Loucy (cell line): ENCODE measurements around the gene ANO6.
A peak's percentile ranks its signal among the peaks of the same experiment; 100 is the strongest.

Source experiments
- H2AFZ ChIP-seq: fragments of 200-600 bp; sonication (generic); 2 replicates; pipeline ENCODE4 v1.6.0; 2016; ENCODE audit warnings: antibody characterized with exemption, mild to moderate bottlenecking, low read length, moderate library complexity
- H3F3A ChIP-seq: fragments of 200-600 bp; 2 replicates; pipeline ENCODE4 v1.6.0; 2016; ENCODE audit warnings: antibody characterized with exemption, low read depth, mild to moderate bottlenecking
- H3K27me3 ChIP-seq: fragments of 200-600 bp; sonication (generic); 2 replicates; pipeline ENCODE4 v1.6.1; 2014; ENCODE audit warnings: low read length, mild to moderate bottlenecking; ENCODE audit not compliant: insufficient read depth, poor library complexity, severe bottlenecking
- H3K36me3 ChIP-seq: fragments of 200-600 bp; sonication (generic); 2 replicates; pipeline ENCODE4 v1.6.1; 2016; ENCODE audit warnings: low read length; ENCODE audit not compliant: insufficient read depth
- H3K4me1 ChIP-seq: fragments of 200-600 bp; sonication (generic); 2 replicates; pipeline ENCODE4 v1.5.1; 2014; ENCODE audit warnings: low read length, mild to moderate bottlenecking; ENCODE audit not compliant: insufficient read depth, poor library complexity, severe bottlenecking
- H3K4me2 ChIP-seq: fragments of 200-600 bp; sonication (generic); 2 replicates; pipeline ENCODE4 v1.6.0; 2014; ENCODE audit warnings: antibody characterized with exemption, low read length, low read depth, mild to moderate bottlenecking; ENCODE audit not compliant: poor library complexity, severe bottlenecking
- H3K4me3 ChIP-seq: fragments of 200-600 bp; sonication (generic); 2 replicates; pipeline ENCODE4 v1.5.1; 2014; ENCODE audit warnings: low read length, mild to moderate bottlenecking, mixed read lengths; ENCODE audit not compliant: poor library complexity, severe bottlenecking
- H3K79me2 ChIP-seq: fragments of 200-600 bp; sonication (generic); 2 replicates; pipeline ENCODE4 v1.6.1; 2014; ENCODE audit warnings: low read length; ENCODE audit not compliant: insufficient read depth
- H3K9ac ChIP-seq: fragments of 200-600 bp; sonication (generic); 2 replicates; pipeline ENCODE4 v1.6.0; 2014; ENCODE audit warnings: mild to moderate bottlenecking, low read depth, low read length, moderate library complexity; ENCODE audit not compliant: poor library complexity, severe bottlenecking
- H3K9me2 ChIP-seq: fragments of 200-600 bp; sonication (generic); replicated peaks from 2 replicates; pipeline ENCODE4 v1.6.1; 2016; ENCODE audit warnings: low read depth, low read length, mixed read lengths
- H3K9me3 ChIP-seq: fragments of 200-600 bp; sonication (generic); 2 replicates; pipeline ENCODE4 v1.6.1; 2014; ENCODE audit warnings: mild to moderate bottlenecking, antibody characterized with exemption, low read length, low read depth; ENCODE audit not compliant: insufficient read depth
- H4K20me1 ChIP-seq: fragments of 200-600 bp; sonication (generic); 2 replicates; pipeline ENCODE4 v1.6.0; 2014; ENCODE audit warnings: antibody characterized with exemption, low read length, mild to moderate bottlenecking; ENCODE audit not compliant: insufficient read depth, poor library complexity, severe bottlenecking
- CTCF ChIP-seq: fragments of 200-600 bp; sonication (generic); conservative IDR thresholded peaks from 2 replicates; pipeline ENCODE4 v1.5.1; 2014; ENCODE audit warnings: mild to moderate bottlenecking, antibody characterized with exemption, low read length
- EZH2phosphoT487 ChIP-seq: fragments of 200-600 bp; IDR thresholded peaks from 2 replicates; pipeline ENCODE4 v1.6.1; 2018; ENCODE audit warnings: antibody characterized with exemption, mild to moderate bottlenecking, moderate library complexity, borderline replicate concordance

Gene ANO6

GRCh38 chr12:45215419-45216229 lies at the start of gene ANO6:
Gene ANO6, plus strand, starts transcription at chr12:45216095. Its CDS starts 227 bp downstream, at chr12:45216322.
- H3F3A ChIP-seq: no peaks in the 10 kb centered on the region
- H3K9me2 ChIP-seq: no peaks in the 10 kb centered on the region
- no peaks in the 10 kb centered on the region for H3K27me3 ChIP-seq
- peak within 1 kb of the TSS; percentile 79 for H3K4me3 ChIP-seq
- TF ChIP-seq CTCF (peak; percentile 48), EZH2phosphoT487 (no peak)
- peak within 1 kb of the TSS; percentile 87 for H3K4me2 ChIP-seq
- no peaks in the 10 kb centered on the region for H3K36me3 ChIP-seq
- H4K20me1 ChIP-seq: peaks cover 40% of the 10 kb centered on the region
- no peaks in the 10 kb centered on the region for H3K9me3 ChIP-seq
- peak within 1 kb of the TSS; percentile 82 for H3K9ac ChIP-seq
- peaks cover 41% of the 10 kb centered on the region for H3K4me1 ChIP-seq
- H3K79me2 ChIP-seq: peaks cover 56% of the 10 kb centered on the region
- H2AFZ ChIP-seq: peak within 1 kb of the TSS; percentile 87

GRCh38 chr12:45168976-45169375 lies 46.9 kb upstream of the ANO6 start:
- Histone ChIP-seq H3K9me3 (no peaks in the 10 kb centered on the region), H3K4me2 (no peak overlapping the region), H3K36me3 (no peaks in the 10 kb centered on the region), H3K79me2 (no peaks in the 10 kb centered on the region), H3K9me2 (no peaks in the 10 kb centered on the region), H3K4me1 (no peaks in the 10 kb centered on the region), H2AFZ (no peak overlapping the region), H3K27me3 (no peaks in the 10 kb centered on the region), H3K4me3 (no peak overlapping the region), H3K9ac (no peak overlapping the region), H3F3A (no peaks in the 10 kb centered on the region), H4K20me1 (no peaks in the 10 kb centered on the region)
- TF ChIP-seq CTCF (no peak), EZH2phosphoT487 (no peak)

- Histone ChIP-seq H3K4me3 (no peak overlapping the region), H3K79me2 (no peaks in the 10 kb centered on the region), H3K9me2 (no peaks in the 10 kb centered on the region), H3K36me3 (peaks cover 4% of the 10 kb centered on the region; the same call in 1 of the 2 replicates), H2AFZ (no peak overlapping the region), H4K20me1 (no peaks in the 10 kb centered on the region), H3K9ac (no peak overlapping the region), H3K4me1 (no peaks in the 10 kb centered on the region), H3K27me3 (no peaks in the 10 kb centered on the region), H3K9me3 (no peaks in the 10 kb centered on the region), H3F3A (no peaks in the 10 kb centered on the region), H3K4me2 (no peak overlapping the region)
- TF ChIP-seq CTCF: peak; percentile 97
- TF ChIP-seq EZH2phosphoT487: no peak
Observed at GRCh38 chr12:45170456-45171042, 45.3 kb upstream of the ANO6 start.
